AG04450 (cell line): ENCODE results near the gene ERI2. TPM values are rescaled to one million over a fixed set of nuclear protein-coding genes. Genes with fewer than 3 reads are reported as not detected.
A peak's percentile ranks its signal among the peaks of the same experiment; 100 is the strongest.
"Not testable (repeated sequence)": the region's sequence is repeated elsewhere in the genome, so short reads cannot be mapped to it uniquely, and the experiment has no call there.

Source experiments
- CTCF ChIA-PET: fragments of 300-600, 350-600 bp; formaldehyde crosslinking; extraction: SDS; loops from one replicate; lab custom pipeline; 2022; ENCODE audit warnings: antibody characterized with exemption, inconsistent platforms; lab: Charles Lee
- POLR2A ChIA-PET: fragments of 350-600 bp; formaldehyde crosslinking; extraction: SDS; loops from one replicate; lab custom pipeline; 2021; ENCODE audit warnings: antibody characterized with exemption, inconsistent platforms; lab: Yijun Ruan, JAX
- DNase-seq: peaks from one replicate; pipeline ENCODE4 v3.0.0-alpha.2; 2011; ENCODE audit warnings: low read depth, low spot score
- H3K27ac ChIP-seq: one replicate; pipeline ENCODE4 v1.5.1; 2012; ENCODE audit warnings: low read depth, low read length, control low read depth
- H3K27me3 ChIP-seq: one replicate; pipeline ENCODE4 v1.6.0; 2012; ENCODE audit warnings: low read length; ENCODE audit not compliant: control insufficient read depth, insufficient read depth
- H3K4me3 ChIP-seq: 2 replicates; pipeline ENCODE4 v1.5.1; 2011; ENCODE audit warnings: mild to moderate bottlenecking, low read depth, low read length, control low read depth
- H3K9me3 ChIP-seq: 2 replicates; pipeline ENCODE4 v1.5.1; 2012; ENCODE audit warnings: low read length; ENCODE audit not compliant: control insufficient read depth, insufficient read depth
- polyA plus RNA-seq: library from polyadenylated mRNA; depleted of rRNA; stranded (reverse); fragments of >200 nt; gene quantifications from 2 replicates; pipeline ENCODE4 v1.2.3, GENCODE V29; 2011
- TF ChIP-seq, protein P1 (sequence below): IDR thresholded peaks from 2 replicates; pipeline ENCODE4 v1.5.1; 2011; ENCODE audit warnings: low read depth, low read length, control low read depth, inconsistent platforms

Gene ERI2
- polyA plus RNA-seq, 1 experiment: 14.8 TPM

DNA sequence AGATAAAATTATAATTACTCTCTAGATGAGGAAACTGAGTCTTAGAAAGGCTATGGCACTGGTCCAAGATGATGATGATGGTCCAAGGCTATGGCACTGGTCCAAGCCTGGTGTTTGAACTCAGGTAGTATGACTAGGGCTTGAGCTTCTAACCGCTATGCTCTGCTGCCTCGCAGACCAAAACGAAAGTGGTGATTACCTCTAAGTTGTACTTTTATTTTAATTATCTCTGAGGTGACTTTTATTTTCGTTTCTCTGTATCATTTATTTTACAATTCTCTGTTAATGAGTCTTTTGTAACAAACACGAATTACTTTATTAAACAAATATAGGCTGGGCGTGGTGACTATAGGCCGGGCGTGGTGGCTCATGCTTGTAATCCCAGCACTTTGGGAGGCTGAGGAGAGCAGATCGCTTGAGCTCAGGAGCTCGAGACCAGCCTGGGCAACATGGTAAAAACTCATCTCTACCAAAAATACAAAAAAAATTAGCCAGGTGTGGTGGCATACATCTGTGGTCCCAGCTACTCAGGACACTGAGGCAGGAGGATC, 5.7 kb upstream of the ERI2 start:
- DNase-seq: no peak
- TF ChIP-seq, protein P1, sequence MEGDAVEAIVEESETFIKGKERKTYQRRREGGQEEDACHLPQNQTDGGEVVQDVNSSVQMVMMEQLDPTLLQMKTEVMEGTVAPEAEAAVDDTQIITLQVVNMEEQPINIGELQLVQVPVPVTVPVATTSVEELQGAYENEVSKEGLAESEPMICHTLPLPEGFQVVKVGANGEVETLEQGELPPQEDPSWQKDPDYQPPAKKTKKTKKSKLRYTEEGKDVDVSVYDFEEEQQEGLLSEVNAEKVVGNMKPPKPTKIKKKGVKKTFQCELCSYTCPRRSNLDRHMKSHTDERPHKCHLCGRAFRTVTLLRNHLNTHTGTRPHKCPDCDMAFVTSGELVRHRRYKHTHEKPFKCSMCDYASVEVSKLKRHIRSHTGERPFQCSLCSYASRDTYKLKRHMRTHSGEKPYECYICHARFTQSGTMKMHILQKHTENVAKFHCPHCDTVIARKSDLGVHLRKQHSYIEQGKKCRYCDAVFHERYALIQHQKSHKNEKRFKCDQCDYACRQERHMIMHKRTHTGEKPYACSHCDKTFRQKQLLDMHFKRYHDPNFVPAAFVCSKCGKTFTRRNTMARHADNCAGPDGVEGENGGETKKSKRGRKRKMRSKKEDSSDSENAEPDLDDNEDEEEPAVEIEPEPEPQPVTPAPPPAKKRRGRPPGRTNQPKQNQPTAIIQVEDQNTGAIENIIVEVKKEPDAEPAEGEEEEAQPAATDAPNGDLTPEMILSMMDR: no peak
- Histone ChIP-seq H3K4me3 (no peak overlapping the region), H3K27me3 (no peaks in the 10 kb centered on the region), H3K27ac (no peak overlapping the region), H3K9me3 (no peaks in the 10 kb centered on the region)
- CTCF ChIA-PET: interaction anchor here (1.2 kb wide), 1 partner anchor 290 kb away, joined by 4 read pairs; no protein-coding TSS in a partner anchor
- POLR2A ChIA-PET: no interaction called here

- Histone ChIP-seq H3K4me3 (no peak overlapping the region), H3K9me3 (no peaks in the 10 kb centered on the region), H3K27me3 (no peaks in the 10 kb centered on the region), H3K27ac (no peak overlapping the region)
- ChIA-PET CTCF (interaction anchor here (0.6 kb wide), 1 partner anchor 294 kb away, joined by 3 read pairs; no protein-coding TSS in a partner anchor), POLR2A (no interaction called here)
- no peak for DNase-seq
- TF ChIP-seq, protein P1: no peak
Observed at GRCh38 chr16:20807862-20808261, 1.6 kb upstream of the ERI2 start.

- POLR2A ChIA-PET: interaction anchor here (0.9 kb wide), 1 partner anchor 78 kb away, joined by 5 read pairs; no protein-coding TSS in a partner anchor
- not testable (repeated sequence) for DNase-seq
Observed at GRCh38 chr16:20805684-20806167, 546 bp downstream of the ERI2 start.

GRCh38 chr16:20803561-20804214, 2.6 kb downstream of the ERI2 start:
- CTCF ChIA-PET: interaction anchor here (0.8 to 1.1 kb wide), 3 partner anchors 28 to 497 kb away, joined by 3 read pairs; no protein-coding TSS in a partner anchor
- POLR2A ChIA-PET: no interaction called here

More at GRCh38 chr16:20805684-20806167, 546 bp downstream of the ERI2 start:
- not testable (repeated sequence) for H3K27me3 ChIP-seq, H3K9me3 ChIP-seq
- CTCF ChIA-PET: interaction anchor here (0.6 to 1.4 kb wide), 4 partner anchors 8 to 852 kb away, joined by 3 to 10 read pairs (median 4); no protein-coding TSS in a partner anchor
- Histone ChIP-seq H3K27ac (peak overlapping the region; percentile 52), H3K4me3 (peak overlapping the region; percentile 97)

GRCh38 chr16:20803192-20803560, 3.1 kb downstream of the ERI2 start:
- ChIA-PET POLR2A (no interaction called here), CTCF (no interaction called here)
- Histone ChIP-seq H3K4me3 (no peak overlapping the region), H3K9me3 (no peaks in the 10 kb centered on the region), H3K27me3 (no peaks in the 10 kb centered on the region), H3K27ac (no peak overlapping the region)
- DNase-seq: no peak
- TF ChIP-seq, protein P1: no peak

More at GRCh38 chr16:20803561-20804214, 2.6 kb downstream of the ERI2 start:
- TF ChIP-seq, protein P1: no peak
- Histone ChIP-seq H3K27me3 (no peaks in the 10 kb centered on the region), H3K4me3 (no peak overlapping the region), H3K9me3 (no peaks in the 10 kb centered on the region), H3K27ac (no peak overlapping the region)
- DNase-seq: no peak
